Hepatic stellate cell (primary cell): ENCODE measurements around the gene NEK2.
"Not testable (repeated sequence)": the region's sequence is repeated elsewhere in the genome, so short reads cannot be mapped to it uniquely, and the experiment has no call there.

Experiments
- DNase-seq: peaks from one replicate; pipeline ENCODE4 v3.0.0; 2011; ENCODE audit warnings: low spot score

NEK2 gene

DNA sequence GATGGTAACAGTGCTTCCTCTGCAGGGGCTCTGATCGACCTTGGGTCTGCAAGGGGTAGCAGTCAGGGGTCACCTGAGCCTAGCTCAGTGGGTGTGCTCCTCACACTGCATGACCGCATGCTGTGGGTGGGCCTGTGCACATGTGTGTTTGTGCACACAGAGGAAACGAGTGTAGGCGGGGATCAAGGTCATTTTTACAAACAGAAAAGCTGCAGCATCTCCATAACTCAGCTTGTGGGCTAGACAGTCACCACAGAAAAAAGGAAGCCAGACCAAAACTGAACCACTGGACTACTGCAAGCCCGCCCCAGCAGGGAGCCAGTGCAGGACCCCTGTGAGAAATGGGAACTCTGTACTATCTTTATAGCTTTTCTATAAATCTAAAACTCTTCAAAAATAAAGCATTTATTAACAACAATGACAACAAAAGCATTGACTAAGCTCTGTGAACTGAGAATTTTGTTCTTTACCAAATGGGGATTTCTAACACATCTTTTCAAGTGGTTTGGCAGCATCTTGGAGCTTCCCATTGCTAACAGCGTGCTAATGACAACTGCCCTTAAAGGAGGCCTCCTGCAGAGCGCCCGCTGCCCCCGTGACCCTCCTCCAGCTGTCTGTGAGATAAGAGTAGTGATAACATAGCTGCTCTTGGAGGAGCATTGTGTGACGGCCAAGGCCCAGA is 19.9 kb upstream of the NEK2 start:
- no peak for DNase-seq

GRCh38 chr1:211693911-211694310 is 18.5 kb upstream of the NEK2 start:
- not testable (repeated sequence) for DNase-seq

GRCh38 chr1:211688421-211688820 is 13.0 kb upstream of the NEK2 start:
- no peak for DNase-seq

DNA sequence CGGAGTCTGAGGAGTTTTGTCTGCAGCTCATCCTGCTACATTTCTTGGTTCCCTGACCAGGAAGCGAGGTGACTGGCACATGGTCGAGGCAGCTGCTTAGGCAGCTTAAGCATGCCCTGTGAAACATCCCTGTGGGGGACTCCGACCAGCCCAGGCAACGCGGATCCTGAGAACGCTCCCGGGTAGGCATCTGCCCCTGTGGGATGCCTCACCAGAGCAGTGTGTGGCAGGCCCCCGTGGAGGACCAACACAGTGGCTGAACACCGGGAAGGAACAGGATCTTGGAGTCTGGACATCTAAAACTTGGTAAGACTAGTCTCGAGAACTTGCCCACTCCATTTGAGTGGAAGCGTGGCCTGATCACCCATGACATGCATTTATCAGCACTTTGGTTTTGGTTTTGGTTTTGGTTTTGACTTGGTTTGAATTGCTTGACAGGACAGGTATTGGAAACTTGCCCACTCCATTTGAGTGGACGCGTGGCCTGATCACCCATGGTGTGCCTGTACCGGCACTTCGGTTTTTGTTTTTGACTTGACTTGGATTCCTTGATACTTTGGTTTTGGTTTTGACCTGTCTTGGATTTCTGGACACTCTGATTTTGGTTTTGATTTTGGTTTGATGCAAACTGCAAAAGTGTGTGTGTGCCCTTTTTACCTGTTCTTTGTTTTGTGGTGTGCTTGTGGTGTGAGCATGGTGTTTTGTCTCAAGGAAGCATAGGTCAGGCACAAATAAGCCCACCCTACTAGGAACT is 12.2 kb upstream of the NEK2 start:
- DNase-seq: no peak

- DNase-seq: no peak
Observed at GRCh38 chr1:211685823-211686222, 10.4 kb upstream of the NEK2 start.

DNA sequence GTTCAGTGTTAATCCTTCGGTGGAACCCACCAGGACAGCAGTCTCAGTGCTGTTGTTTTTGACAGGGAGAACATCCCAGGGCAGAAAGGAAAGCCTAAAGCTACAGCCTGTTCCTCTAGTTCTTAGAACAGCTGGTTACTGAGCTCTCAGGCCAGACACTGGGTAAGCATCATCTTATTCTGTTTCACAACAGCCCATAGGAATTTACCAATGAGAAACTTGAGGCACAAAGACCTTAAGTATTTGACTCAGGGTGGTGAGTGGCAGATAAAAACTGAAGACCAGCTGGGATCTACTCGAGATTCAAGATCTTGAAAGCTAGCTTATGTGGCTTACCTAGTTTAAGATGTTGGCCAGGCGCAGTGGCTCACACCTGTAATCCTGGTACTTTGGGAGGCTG is 9.4 kb upstream of the NEK2 start:
- no peak for DNase-seq

- no peak for DNase-seq
Observed at GRCh38 chr1:211684331-211684730, 8.9 kb upstream of the NEK2 start.

GRCh38 chr1:211683396-211684297 is 8.2 kb upstream of the NEK2 start:
- DNase-seq: no peak

GRCh38 chr1:211682186-211682585 is 6.8 kb upstream of the NEK2 start:
- not testable (repeated sequence) for DNase-seq

- DNase-seq: peak; percentile 88
Observed at GRCh38 chr1:211680752-211681327, 5.4 kb upstream of the NEK2 start.

DNA sequence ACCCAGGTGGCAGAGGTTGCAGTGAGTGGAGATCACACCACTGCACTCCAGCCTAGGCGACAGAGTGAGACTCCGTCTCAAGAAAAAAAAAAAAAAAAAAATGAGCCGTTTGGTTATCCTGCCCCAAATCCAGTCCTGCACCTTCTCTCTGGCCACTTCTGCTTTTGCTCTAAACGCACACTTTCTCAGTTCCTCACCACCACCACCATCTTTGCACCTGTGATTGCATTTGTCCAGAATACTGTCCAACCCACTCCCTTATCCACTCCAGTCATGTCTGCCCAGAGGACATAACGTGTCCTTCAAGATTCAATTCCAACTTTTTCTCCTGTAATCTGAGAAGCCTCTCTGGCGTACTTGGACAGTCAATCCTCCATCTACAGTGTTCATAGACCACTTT is 2.2 kb upstream of the NEK2 start:
- DNase-seq: no peak

GRCh38 chr1:211676761-211677160 is 1.3 kb upstream of the NEK2 start:
- DNase-seq: no peak

DNA sequence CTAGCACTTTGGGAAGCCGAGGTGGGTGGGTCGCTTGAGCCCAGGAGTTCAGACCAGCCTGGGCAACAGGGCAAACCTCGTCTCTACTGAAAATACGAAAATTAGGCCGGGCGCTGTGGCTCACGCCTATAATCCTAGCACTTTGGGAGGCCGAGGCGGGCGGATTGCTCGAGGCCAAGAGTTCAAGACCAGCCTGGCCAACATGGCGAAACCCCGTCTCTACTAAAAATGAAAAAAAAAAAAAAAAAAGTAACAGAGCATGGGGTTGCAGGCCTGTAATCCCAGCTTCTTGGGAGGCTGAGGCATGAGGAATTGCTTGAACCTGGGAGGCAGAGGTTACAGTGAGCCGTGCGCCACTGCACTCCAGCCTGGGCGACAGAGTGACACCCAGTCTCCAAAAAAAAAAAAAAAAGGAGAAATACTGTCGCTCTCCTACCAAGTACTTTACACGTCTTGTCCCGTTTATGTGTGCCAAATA is 724 bp upstream of the NEK2 start:
- DNase-seq: no peak

GRCh38 chr1:211667065-211667617 is 8.3 kb downstream of the NEK2 start:
- DNase-seq: no peak

- DNase-seq: no peak
Observed at GRCh38 chr1:211660718-211661222, 14.7 kb downstream of the NEK2 start.

- no peak for DNase-seq
Observed at GRCh38 chr1:211656728-211657127, 18.7 kb downstream of the NEK2 start.

GRCh38 chr1:211654838-211655787 is 20.3 kb downstream of the NEK2 start:
- peak; percentile 79 for DNase-seq

GRCh38 chr1:211653959-211654496 is 21.4 kb downstream of the NEK2 start:
- no peak for DNase-seq

- DNase-seq: no peak
Observed at GRCh38 chr1:211653293-211653692, 22.1 kb downstream of the NEK2 start.

GRCh38 chr1:211652371-211652770 is 23.1 kb downstream of the NEK2 start:
- no peak for DNase-seq
